Natural killer cell (primary cell): ENCODE measurements around the gene TNFRSF25. TPM values are rescaled to one million over a fixed set of nuclear protein-coding genes. Genes with fewer than 3 reads are reported as not detected.
"Not testable (repeated sequence)": the region's sequence is repeated elsewhere in the genome, so short reads cannot be mapped to it uniquely, and the experiment has no call there.

Experiments used
- ATAC-seq, 3 donors: fragments of 150-1000 bp in 2 of 3; fragments of 200-7000 bp in 1 of 3; cut with Tn5 transposase; 1 replicate in 1 of 3; 2 replicates in 2 of 3; pipeline ENCODE4 v1.10.0; 2021; ENCODE audit warnings: mild to moderate bottlenecking in 2 of 3, moderate library complexity in 2 of 3
- DNase-seq, 2 donors: peaks; one replicate each; pipeline versions ENCODE4 v3.0.0 to v3.0.0-alpha.2; 2013 to 2021; ENCODE audit warnings: mixed read lengths in 1 of 2
- H3K27ac ChIP-seq: one replicate; pipeline ENCODE4 v1.5.1; 2013; ENCODE audit warnings: mild to moderate bottlenecking, low read length
- H3K27me3 ChIP-seq: one replicate; pipeline ENCODE4 v1.6.1; 2013; ENCODE audit warnings: low read length; ENCODE audit not compliant: control insufficient read depth, insufficient read depth
- H3K36me3 ChIP-seq: one replicate; pipeline ENCODE4 v1.6.1; 2013; ENCODE audit warnings: low read length; ENCODE audit not compliant: control insufficient read depth, insufficient read depth
- H3K4me1 ChIP-seq: one replicate; pipeline ENCODE4 v1.6.1; 2013; ENCODE audit warnings: low read length; ENCODE audit not compliant: control insufficient read depth, insufficient read depth
- H3K4me3 ChIP-seq: one replicate; pipeline ENCODE4 v1.5.1; 2013; ENCODE audit warnings: low read length
- H3K9me3 ChIP-seq: one replicate; pipeline ENCODE4 v1.6.1; 2013; ENCODE audit warnings: low read length; ENCODE audit not compliant: control insufficient read depth, insufficient read depth
- H3K27ac Mint-ChIP-seq, 2 donors: one replicate each; pipeline ENCODE4 v1.8.0; 2022; ENCODE audit warnings: mild to moderate bottlenecking in 2 of 2, mixed read lengths in 2 of 2, moderate library complexity in 1 of 2
- H3K27me3 Mint-ChIP-seq, 2 donors: one replicate each; pipeline ENCODE4 v1.8.0; 2022; ENCODE audit warnings: low read depth in 2 of 2, mixed read lengths in 2 of 2
- H3K36me3 Mint-ChIP-seq: one replicate; pipeline ENCODE4 v1.8.0; 2022; ENCODE audit warnings: mixed read lengths
- H3K4me1 Mint-ChIP-seq, 2 donors: one replicate each; pipeline ENCODE4 v1.8.0; 2022; ENCODE audit warnings: mixed read lengths in 2 of 2
- H3K4me3 Mint-ChIP-seq: one replicate; pipeline ENCODE4 v1.8.0; 2022; ENCODE audit warnings: mild to moderate bottlenecking, moderate library complexity, mixed read lengths
- H3K9me3 Mint-ChIP-seq, 2 donors: one replicate each; pipeline ENCODE4 v1.8.0; 2022; ENCODE audit warnings: mixed read lengths in 2 of 2
- WGBS: methylation state at CpG from one replicate; pipeline ENCODE4 v1.1.7; 2013; ENCODE audit warnings: missing lambda C conversion rate; ENCODE audit not compliant: insufficient coverage; 5-methylcytosine and 5-hydroxymethylcytosine counted together
- intact Hi-C: fragments of 100-400 bp; cut with micrococcal nuclease; formaldehyde crosslinking; loops from one replicate; pipeline ENCODE4 v1.14.2; 2022
- total RNA-seq, 4 donors: library from RNA; stranded (reverse); fragments of 120-200 nt in 1 of 4; gene quantifications; one replicate each; pipeline versions ENCODE4 v1.2.3 to v1.2.4, GENCODE V29; 2013 to 2022
- TF ChIP-seq, protein P1 (sequence below): fragments of 200-600 bp; IDR thresholded peaks from one replicate; pipeline ENCODE4 v1.8.0; 2022; ENCODE audit warnings: antibody characterized with exemption

Gene TNFRSF25
- total RNA-seq, 3 donors from 2014 or later (not counting 1 experiment from before 2014, with no cell fraction given), result 14.5 to 41.5 (median 19.9) TPM

DNA sequence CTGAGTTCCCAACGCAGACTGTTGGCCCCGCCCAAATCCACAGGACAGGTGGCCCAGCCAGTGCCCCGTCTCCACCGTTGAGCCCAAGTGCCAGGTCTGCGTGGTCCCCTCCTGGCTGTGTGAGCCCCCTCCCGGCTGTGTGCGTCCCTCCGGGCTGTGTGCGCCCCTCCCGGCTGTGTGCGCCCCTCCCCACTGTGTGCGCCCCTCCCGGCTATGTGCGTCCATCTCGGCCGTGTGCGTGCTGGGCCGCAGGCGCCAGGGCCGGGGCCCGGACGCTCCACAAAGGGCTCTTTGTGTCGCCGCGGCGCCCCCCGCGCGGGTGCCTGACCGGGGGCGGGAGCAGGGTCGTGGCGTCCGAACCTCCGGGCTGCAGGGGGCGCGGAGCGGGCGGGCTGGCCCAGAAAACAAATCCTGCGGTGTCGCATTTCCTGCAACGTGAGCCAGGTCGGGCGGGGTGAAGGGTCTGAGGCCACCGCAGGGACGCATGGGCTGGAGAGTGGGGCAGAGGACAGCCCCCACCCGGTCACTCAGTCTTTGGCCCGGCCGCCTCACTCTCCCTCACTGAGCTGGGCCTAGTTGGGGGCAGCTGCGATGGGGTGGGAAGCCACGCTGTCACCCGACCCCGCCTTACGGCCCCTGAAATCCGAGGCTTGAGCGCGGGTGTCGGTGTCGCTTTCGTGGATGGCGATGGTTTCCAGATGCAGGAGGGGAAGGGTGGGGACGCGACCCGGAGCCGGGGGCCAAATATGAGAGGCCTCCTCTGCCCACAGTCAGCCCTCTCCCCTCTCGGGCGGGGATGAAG lies 18.8 kb downstream of the TNFRSF25 start:
- Mint-ChIP-seq H3K9me3 (no peaks in the 10 kb centered on the region), H3K4me3 (peak overlapping the region; percentile 37)

GRCh38 chr1:6446665-6447015 lies 19.3 kb downstream of the TNFRSF25 start:
- ATAC-seq (no peak), DNase-seq (no peak)
- H3K27ac ChIP-seq, result no peak overlapping the region
- Mint-ChIP-seq H3K36me3 (no peaks in the 10 kb centered on the region), H3K9me3 (no peaks in the 10 kb centered on the region), H3K4me1 (peaks cover 0 to 5% of the 10 kb centered on the region in 2 donors), H3K27ac (no peak overlapping the region), H3K4me3 (no peak overlapping the region), H3K27me3 (peaks cover 9 to 32% of the 10 kb centered on the region in 2 donors)
- intact Hi-C loops, result no loop called here
- peaks cover 17% of the 10 kb centered on the region for H3K27me3 ChIP-seq
- 62% methylated on average over 4 of the region's 4 CpGs for WGBS
- H3K4me1 ChIP-seq, result peaks cover 25% of the 10 kb centered on the region
- no peaks in the 10 kb centered on the region for H3K9me3 ChIP-seq
- TF ChIP-seq, protein P1, sequence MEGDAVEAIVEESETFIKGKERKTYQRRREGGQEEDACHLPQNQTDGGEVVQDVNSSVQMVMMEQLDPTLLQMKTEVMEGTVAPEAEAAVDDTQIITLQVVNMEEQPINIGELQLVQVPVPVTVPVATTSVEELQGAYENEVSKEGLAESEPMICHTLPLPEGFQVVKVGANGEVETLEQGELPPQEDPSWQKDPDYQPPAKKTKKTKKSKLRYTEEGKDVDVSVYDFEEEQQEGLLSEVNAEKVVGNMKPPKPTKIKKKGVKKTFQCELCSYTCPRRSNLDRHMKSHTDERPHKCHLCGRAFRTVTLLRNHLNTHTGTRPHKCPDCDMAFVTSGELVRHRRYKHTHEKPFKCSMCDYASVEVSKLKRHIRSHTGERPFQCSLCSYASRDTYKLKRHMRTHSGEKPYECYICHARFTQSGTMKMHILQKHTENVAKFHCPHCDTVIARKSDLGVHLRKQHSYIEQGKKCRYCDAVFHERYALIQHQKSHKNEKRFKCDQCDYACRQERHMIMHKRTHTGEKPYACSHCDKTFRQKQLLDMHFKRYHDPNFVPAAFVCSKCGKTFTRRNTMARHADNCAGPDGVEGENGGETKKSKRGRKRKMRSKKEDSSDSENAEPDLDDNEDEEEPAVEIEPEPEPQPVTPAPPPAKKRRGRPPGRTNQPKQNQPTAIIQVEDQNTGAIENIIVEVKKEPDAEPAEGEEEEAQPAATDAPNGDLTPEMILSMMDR, result no peak
- no peaks in the 10 kb centered on the region for H3K36me3 ChIP-seq
- H3K4me3 ChIP-seq, result no peak overlapping the region

More for the DNA sequence above, 18.8 kb downstream of the TNFRSF25 start:
- peak in 1 of 3 donors; percentile 20 for ATAC-seq
- H3K36me3 Mint-ChIP-seq, result no peaks in the 10 kb centered on the region
- H3K9me3 ChIP-seq, result no peaks in the 10 kb centered on the region
- no peak overlapping the region for H3K27ac Mint-ChIP-seq
- H3K27ac ChIP-seq, result no peak overlapping the region
- peaks cover 0 to 5% of the 10 kb centered on the region in 2 donors for H3K4me1 Mint-ChIP-seq
- intact Hi-C loops, result no loop called here
- peaks cover 17% of the 10 kb centered on the region for H3K27me3 ChIP-seq
- H3K27me3 Mint-ChIP-seq, result peaks cover 7 to 30% of the 10 kb centered on the region in 2 donors
- H3K36me3 ChIP-seq, result no peaks in the 10 kb centered on the region
- no peak for DNase-seq
- no peak overlapping the region for H3K4me3 ChIP-seq
- H3K4me1 ChIP-seq, result peaks cover 25% of the 10 kb centered on the region
- 1% methylated on average over 67 of the region's 67 CpGs for WGBS
- TF ChIP-seq, protein P1, result no peak

DNA sequence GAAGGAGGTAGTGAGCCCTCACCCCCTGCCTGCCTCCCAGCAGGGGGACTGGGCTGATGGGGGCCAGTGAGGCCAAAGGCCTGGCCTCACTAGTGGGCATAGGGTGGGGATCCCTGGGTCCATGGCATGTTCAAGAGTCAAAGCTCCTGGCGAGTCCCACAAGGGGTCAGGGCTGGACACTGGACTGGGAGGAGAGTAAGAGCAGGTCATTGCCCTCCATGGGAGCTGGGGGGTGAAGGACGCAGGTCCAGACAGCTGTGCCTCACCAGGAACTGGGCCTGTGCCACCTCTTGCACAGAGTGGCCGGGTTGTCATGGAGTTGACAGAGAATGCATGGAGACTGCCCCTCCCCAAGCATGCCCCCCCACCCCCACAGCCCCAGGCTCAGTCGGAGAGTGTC lies 20.0 kb downstream of the TNFRSF25 start:
- intact Hi-C loops, H3K9me3 ChIP-seq, H3K4me1 Mint-ChIP-seq, H3K4me3 ChIP-seq, H3K27ac Mint-ChIP-seq, DNase-seq, H3K36me3 Mint-ChIP-seq, ATAC-seq, H3K9me3 Mint-ChIP-seq, H3K36me3 ChIP-seq, H3K27ac ChIP-seq, H3K4me3 Mint-ChIP-seq: not testable (repeated sequence)
- WGBS, result 89% methylated on average over 3 of the region's 4 CpGs
- H3K27me3 Mint-ChIP-seq, result peaks cover 14 to 35% of the 10 kb centered on the region in 2 donors
- peaks cover 27% of the 10 kb centered on the region for H3K4me1 ChIP-seq
- peaks cover 24% of the 10 kb centered on the region for H3K27me3 ChIP-seq

- H3K9me3 Mint-ChIP-seq, result no peaks in the 10 kb centered on the region
- TF ChIP-seq, protein P1, result no peak
- H3K27ac Mint-ChIP-seq, result no peak overlapping the region
- H3K36me3 Mint-ChIP-seq, result no peaks in the 10 kb centered on the region
- Histone ChIP-seq H3K27ac (no peak overlapping the region), H3K4me3 (no peak overlapping the region), H3K36me3 (no peaks in the 10 kb centered on the region), H3K4me1 (peaks cover 29% of the 10 kb centered on the region), H3K9me3 (no peaks in the 10 kb centered on the region), H3K27me3 (peaks cover 25% of the 10 kb centered on the region)
- H3K27me3 Mint-ChIP-seq, result peaks cover 14 to 32% of the 10 kb centered on the region in 2 donors
- WGBS, result 57% methylated on average over 15 of the region's 19 CpGs
- ATAC-seq (peak in 1 of 3 donors; percentile 27), DNase-seq (peak in 1 of 2 donors; percentile 69)
- H3K4me1 Mint-ChIP-seq, result peaks cover 0 to 9% of the 10 kb centered on the region in 2 donors
- H3K4me3 Mint-ChIP-seq, result no peak overlapping the region
- intact Hi-C loops, result no loop called here
Measured at GRCh38 chr1:6445062-6445763, 20.8 kb downstream of the TNFRSF25 start.
